GM18519 (cell line): Measurements from ENCODE around the gene GATAD1.
"Not testable (repeated sequence)": the region's sequence is repeated elsewhere in the genome, so short reads cannot be mapped to it uniquely, and the experiment has no call there.

Experiments
- ATAC-seq: cut with Tn5 transposase; IDR thresholded peaks from one replicate; pipeline ENCODE4 v1.9.1; 2021; ENCODE audit warnings: mild to moderate bottlenecking, moderate library complexity; ENCODE audit not compliant: unreplicated experiment, low FRiP score

The GATAD1 gene

DNA sequence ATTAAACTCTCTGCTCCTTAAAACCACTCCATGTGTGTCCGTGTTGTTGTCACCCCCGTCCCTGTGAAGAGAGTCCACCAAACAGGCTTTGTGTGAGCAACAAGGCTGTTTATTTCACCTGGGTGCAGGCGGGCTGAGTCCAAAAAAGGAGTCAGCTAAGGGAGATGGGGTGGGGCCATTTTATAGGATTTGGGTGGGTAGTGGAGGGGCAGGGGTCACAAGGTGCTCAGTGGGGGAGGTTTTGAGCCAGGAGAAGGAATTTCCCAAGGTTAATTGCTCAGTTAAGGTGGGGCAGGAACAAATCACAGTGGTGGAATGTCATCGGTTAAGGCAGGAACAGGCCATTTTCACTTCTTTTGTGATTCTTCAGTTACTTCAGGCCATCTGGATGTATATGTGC is 31.9 kb downstream of the GATAD1 start:
- not testable (repeated sequence) for ATAC-seq

DNA sequence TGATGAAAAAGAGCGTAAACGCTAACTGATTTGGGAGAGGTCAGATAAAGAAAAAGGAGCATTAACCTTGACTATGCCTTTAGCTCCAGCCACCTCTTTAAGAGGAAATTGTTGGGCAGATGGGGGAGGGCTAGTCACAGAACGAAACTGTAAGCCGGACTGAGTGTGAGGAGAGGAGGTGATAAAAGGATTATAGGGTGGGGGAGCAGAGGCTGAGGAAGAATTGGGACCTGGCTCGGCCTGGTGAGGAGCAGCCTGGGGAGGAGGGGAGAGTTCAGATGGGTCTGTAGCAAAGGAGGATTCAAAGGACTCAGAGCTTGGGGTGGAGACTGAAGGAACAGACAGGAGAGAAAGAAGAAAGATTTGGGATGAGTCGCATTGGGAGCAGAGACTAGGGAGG is 36.3 kb downstream of the GATAD1 start:
- ATAC-seq: not testable (repeated sequence)

DNA sequence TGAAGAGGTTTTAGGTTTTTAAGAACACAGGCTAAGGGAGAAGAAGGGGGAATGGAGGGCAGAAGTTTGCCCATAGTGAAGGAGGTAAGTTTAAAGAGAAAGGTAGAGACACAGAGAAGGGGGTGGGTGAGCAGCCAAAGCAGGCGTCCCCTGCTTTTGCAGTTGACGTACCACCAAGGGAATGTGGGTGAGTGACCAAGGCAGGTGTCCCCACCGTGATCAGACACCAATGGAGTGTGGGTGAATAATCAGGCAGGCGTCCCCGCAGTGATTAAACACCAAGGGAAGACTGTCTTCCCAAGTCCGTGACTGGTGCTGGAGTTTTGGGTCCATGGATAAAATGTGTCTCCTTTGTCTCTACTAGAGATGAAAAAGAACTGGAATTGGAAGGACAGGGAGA is 36.9 kb downstream of the GATAD1 start:
- ATAC-seq: not testable (repeated sequence)

DNA sequence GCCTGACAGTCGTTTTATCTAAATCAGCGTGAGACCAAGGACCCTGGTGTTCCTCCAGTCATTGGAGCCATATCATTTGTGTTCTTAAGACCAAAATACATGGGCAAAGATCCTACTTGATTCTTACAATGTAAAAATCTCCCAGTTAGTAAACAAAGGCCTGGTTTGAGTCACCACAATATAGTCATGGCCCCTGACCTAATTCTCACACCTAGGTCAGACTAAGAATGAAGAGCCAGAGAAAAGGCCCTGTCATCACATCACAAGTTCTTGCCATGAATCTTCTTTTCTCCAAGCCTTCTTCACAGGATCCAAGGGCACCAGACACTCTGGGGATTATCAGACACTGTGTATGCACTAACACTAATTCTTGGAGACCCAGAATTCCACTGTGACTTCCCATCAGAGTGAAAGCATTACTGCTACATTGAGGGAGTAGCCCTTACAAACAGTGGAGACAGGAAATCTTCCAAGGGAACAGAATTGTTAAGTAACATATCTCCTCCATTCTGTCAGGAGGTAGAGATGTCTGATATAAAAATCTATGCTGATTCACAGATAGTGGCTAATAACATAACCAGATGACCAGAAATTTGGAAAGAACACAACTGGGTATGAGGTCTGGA is 38.1 kb downstream of the GATAD1 start:
- ATAC-seq: no peak

DNA sequence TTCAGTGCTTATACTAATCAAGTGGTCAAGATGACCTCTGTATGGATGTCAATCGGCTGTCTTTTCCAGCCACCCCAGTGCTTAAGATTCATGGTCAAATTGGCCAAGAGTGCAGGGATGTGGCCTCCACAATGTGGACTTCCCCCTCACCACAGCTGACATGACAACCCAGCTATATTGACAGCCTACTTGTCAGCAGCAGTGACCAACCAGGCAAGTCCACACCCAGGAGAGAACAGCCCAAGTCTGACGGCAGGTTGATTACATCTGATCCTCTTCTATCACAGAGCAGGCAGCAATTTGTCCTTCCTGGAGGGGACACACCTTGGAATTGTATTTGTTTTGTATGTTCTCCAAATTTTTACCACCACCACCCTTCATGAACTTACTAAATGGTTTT is 38.7 kb downstream of the GATAD1 start:
- no peak for ATAC-seq

DNA sequence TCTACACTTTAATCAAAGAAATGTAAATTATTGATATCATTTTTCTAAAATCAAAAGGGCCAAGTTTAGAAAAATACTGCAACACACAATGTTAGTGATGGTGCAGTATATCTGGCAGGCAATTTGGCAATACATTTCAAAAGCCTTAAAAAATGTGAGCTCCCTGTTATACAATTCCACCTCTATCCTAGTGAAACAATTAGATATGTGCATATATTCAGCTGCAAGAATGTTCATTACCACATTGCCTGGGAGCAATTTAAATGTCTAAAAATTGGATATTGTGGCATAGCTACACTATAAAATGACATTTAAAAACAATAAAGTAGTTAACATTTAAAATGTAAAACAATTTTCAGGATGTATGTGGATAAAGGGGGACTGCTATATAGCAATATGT is 40.5 kb downstream of the GATAD1 start:
- ATAC-seq: no peak

DNA sequence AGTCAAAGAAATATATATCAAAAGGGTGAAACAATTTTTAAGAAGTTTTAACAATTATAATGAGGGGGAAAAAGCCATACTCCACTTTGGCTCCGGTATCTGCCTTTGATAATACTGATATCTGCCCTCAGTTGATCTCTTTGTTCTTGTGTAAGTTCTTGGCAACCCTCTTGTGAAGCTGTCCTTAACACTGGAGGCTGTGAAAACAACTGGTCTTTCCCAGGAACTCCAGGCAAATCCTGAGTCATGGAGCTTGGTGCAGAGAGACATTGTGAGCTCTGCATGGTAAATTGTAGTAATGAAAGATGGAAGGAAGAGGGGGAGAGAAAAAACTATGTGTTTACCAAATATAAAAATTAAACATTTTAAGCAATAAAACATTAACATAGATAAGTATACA is 42.4 kb downstream of the GATAD1 start:
- ATAC-seq: no peak

DNA sequence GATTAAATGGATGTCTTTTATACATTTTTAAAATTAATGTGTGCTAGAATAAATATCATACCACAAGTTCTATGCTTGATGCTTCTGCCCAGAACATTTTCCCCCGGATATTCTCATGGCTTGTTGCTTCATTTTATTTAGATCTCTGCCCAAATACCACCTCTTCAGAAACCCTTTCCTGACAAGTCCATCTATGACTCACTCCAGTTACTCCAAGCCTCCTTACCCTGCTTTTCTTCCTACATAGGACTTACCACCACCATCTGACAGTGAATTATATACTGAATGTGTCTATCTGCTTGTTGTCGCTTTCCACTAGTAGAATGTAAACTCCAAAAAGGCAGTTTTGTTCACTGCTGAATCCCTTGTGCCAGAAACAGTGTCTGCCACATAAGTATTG is 49.6 kb downstream of the GATAD1 start:
- no peak for ATAC-seq

DNA sequence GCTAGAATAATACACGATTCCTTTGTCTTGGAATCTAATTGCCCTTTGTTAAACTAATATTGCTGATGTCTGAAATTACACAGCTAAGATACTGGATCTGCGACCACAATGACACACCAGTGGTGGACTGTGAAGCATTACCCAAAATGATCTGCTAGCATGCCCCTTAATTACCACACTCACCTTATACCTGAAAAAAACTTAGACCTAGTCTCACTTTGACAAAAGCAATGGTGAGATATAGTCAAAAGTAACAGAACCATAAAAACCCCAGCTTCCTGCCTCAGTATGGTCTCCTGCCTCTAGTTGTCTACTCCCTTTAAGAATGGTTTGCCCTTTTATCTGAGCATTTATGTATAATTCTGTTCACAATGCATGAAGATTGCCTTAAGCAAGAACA is 51.3 kb downstream of the GATAD1 start:
- no peak for ATAC-seq

DNA sequence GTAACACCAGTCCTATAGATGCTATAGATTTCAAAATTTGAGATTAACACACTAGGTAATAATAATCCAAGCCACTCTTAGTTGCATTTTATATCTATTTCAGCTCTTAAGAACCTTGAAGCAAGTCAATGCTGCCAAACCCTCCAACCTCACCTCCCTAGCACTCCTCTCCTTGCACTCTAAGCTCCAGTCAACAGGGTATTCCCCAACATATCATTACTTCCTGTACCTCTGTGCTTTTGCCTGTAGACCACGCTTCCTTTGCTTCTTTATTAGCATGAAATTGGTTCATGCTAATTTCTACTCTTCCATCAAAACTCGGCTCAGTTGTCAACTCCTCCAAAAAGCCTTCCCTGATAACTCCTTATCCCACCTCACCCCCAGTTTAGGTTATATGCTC is 56.5 kb downstream of the GATAD1 start:
- ATAC-seq: no peak

DNA sequence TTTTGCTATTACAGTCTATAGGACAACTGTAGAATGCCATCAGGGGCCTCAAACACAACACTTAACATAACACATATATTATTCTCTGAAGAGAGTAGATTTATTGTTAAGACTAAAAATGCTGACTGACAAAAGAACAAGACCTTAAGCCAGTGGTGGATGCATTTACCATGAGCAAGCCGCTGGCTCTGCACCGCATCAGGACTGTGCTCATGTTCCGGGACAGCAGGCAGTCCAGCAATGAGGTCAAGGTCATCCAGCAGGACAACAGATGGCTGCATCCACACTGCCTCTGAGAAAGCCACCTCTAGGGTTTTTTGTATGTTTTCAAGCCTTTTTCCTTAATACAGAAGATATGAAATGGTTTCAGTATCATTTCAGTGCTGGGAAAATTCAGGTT is 57.3 kb downstream of the GATAD1 start:
- no peak for ATAC-seq

DNA sequence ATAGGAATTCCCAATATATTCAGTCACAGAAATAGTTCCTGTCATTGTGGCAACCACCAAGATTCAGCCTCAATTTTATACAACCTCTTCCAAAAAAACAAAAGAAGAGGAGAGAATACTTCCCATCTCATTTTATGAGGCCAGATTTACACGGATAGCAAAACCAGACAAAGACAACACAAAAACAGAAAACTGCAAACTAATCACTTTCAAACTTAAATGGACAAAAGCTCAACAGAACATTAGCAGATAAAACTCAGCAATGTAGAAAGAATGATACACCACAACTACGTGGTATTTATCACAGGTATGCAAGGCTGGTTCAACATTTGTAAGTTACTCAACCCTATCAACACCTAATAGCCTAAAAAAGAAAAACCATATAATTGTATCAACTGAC is 59.1 kb downstream of the GATAD1 start:
- ATAC-seq: no peak

DNA sequence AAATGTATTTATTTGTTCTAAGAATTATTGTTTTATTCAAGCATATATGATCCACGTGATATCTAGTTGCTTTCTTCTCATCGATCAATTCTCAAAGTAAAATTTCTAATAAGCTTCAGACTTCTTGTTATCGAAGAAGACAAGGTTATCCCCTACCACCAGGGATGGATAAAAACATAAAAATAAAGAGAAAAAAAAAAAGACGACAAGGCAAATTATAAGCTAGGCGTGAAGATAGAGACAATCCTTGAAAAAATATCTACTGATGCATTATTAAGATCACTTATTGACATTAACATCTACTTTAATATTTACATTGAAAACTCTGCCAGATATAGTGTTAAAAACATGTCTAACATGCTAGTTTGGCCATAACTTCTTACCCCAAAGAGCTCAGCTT is 61.7 kb downstream of the GATAD1 start:
- ATAC-seq: no peak
